Neutrophil (primary cell): Measurements from ENCODE around the gene KIF11.
"Not testable (repeated sequence)": the region's sequence is repeated elsewhere in the genome, so short reads cannot be mapped to it uniquely, and the experiment has no call there.

Experiments used
- H3K27ac ChIP-seq: fragments of 200-600 bp; sonication (generic); 2 replicates; pipeline ENCODE4 v1.5.1; 2016; ENCODE audit warnings: mild to moderate bottlenecking, moderate library complexity
- H3K27me3 ChIP-seq: fragments of 200-600 bp; sonication (generic); 2 replicates; pipeline ENCODE4 v1.6.0; 2016; ENCODE audit warnings: mild to moderate bottlenecking
- H3K36me3 ChIP-seq: fragments of 200-600 bp; sonication (generic); 2 replicates; pipeline ENCODE4 v1.5.1; 2017
- H3K4me1 ChIP-seq, 2 experiments: fragments of 200-600 bp in 1 of 2; sonication (generic) in 1 of 2; 1 replicate in 1 of 2; 2 replicates in 1 of 2; pipeline versions ENCODE4 v1.5.1 to v1.6.1; 2013 to 2016; ENCODE audit warnings: low read depth in 1 of 2, low read length in 1 of 2, mild to moderate bottlenecking in 1 of 2, moderate library complexity in 1 of 2; ENCODE audit not compliant: control insufficient read depth in 1 of 2, insufficient read depth in 1 of 2
- H3K4me3 ChIP-seq, 2 experiments: fragments of 200-600 bp in 1 of 2; sonication (generic) in 1 of 2; 1 replicate in 1 of 2; 2 replicates in 1 of 2; pipeline ENCODE4 v1.5.1; 2013 to 2016; ENCODE audit warnings: low read depth in 1 of 2, low read length in 1 of 2, mild to moderate bottlenecking in 1 of 2, moderate library complexity in 1 of 2
- H3K9me3 ChIP-seq: fragments of 200-600 bp; sonication (generic); 2 replicates; pipeline ENCODE4 v1.5.1; 2016
- TF ChIP-seq, protein P1 (sequence below): fragments of 200-600 bp; sonication (generic); IDR thresholded peaks from 2 replicates; pipeline ENCODE4 v1.5.1; 2016; ENCODE audit warnings: antibody characterized with exemption

Gene KIF11

DNA sequence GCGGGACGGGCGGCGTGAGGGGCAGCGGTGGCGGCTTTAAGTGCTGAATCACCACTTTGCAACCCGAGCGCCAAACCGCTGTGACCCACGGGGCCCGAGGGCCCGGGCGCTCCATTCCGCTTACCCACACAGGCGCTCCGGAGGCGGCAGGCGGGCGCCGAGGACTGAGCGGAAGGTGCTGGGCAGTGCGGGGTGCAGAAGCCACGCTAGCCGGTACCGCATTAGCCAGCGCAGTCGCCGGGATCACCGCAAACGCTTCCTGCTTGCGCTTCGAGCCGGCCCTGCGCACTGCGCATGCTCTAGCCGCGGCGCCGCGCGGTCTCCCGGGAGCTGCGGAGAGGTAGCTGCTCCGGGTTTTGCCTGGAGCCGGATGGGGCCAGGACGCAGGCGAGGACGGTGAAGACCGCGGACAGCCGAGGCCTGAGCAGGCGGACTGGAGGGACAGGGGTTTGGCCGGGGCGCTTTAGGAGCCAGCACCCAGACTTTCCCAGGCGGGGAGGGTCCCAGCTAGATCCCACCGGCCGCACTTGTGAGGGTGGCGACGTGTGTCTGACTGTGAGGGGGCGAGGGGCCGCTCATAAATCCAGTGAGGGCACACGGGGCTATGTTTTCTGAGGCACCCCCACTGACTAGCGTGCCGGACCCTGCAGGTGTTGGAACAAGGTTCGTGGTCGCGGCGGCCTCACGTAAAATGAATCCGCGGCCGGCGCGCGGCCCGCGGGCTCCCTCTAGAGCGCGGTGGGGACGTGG is 19.0 kb upstream of the KIF11 start, which contains the start of gene IDE:
Gene IDE (minus strand): TSS at position 296 of the 750 bp plus-strand sequence. CDS start 74 bp downstream, at position 222.
- Histone ChIP-seq H3K9me3 (no peaks in the 10 kb centered on the region), H3K27ac (peak within 1 kb of the TSS; percentile 75), H3K27me3 (no peaks in the 10 kb centered on the region), H3K4me3 (peak within 1 kb of the TSS; percentile 87 to 95), H3K36me3 (no peaks in the 10 kb centered on the region), H3K4me1 (peaks cover 29 to 38% of the 10 kb centered on the region in 2 experiments)
- TF ChIP-seq, protein P1, sequence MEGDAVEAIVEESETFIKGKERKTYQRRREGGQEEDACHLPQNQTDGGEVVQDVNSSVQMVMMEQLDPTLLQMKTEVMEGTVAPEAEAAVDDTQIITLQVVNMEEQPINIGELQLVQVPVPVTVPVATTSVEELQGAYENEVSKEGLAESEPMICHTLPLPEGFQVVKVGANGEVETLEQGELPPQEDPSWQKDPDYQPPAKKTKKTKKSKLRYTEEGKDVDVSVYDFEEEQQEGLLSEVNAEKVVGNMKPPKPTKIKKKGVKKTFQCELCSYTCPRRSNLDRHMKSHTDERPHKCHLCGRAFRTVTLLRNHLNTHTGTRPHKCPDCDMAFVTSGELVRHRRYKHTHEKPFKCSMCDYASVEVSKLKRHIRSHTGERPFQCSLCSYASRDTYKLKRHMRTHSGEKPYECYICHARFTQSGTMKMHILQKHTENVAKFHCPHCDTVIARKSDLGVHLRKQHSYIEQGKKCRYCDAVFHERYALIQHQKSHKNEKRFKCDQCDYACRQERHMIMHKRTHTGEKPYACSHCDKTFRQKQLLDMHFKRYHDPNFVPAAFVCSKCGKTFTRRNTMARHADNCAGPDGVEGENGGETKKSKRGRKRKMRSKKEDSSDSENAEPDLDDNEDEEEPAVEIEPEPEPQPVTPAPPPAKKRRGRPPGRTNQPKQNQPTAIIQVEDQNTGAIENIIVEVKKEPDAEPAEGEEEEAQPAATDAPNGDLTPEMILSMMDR: peak; percentile 76

DNA sequence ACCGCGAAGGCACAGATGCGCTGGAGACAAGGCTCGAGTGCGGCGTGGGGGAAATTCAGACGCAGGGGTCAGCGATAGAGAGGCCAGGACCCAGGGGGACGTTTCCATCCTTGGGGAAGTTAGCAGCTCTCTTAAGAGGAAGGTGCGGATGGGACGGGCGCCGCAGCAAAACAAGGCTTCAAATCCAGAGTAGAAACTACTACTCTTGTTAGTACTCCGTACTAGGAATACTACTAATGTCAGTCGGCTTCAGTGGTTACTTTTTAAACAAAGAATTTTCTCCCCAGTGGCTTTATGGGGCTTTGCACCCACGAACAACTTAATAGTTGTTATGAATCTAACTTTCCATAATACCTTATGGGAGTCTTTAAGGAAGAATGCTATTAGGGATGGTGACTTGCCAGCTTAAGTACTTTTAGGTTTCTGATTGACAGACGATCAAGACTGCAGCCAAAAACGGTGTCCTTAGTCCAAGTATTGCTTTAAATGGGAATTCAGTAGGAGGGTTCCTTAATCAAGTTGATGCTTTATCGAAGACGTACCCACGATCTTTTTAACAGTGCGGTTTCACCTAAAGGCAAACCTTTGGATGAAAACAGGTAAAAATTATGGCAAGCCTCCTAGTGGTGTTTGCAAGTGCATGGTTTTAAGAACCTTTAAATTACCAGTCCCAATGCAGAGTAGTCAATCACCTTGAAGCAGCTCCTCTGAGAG is 18.2 kb upstream of the KIF11 start:
- Histone ChIP-seq H3K9me3 (no peaks in the 10 kb centered on the region), H3K4me1 (peaks cover 29 to 38% of the 10 kb centered on the region in 2 experiments), H3K4me3 (peak overlapping the region; percentile 87 to 95), H3K27me3 (no peaks in the 10 kb centered on the region), H3K27ac (peak overlapping the region; percentile 75), H3K36me3 (no peaks in the 10 kb centered on the region)
- TF ChIP-seq, protein P1: no peak

GRCh38 chr10:92575961-92576360 is 17.0 kb upstream of the KIF11 start:
- Histone ChIP-seq H3K27me3 (no peaks in the 10 kb centered on the region), H3K36me3 (no peaks in the 10 kb centered on the region), H3K27ac (peak overlapping the region; percentile 74), H3K4me3 (no peak overlapping the region), H3K9me3 (no peaks in the 10 kb centered on the region), H3K4me1 (peaks cover 32 to 38% of the 10 kb centered on the region in 2 experiments)
- TF ChIP-seq, protein P1: peak; percentile 14

- not testable (repeated sequence) for H3K27me3 ChIP-seq, H3K9me3 ChIP-seq, H3K4me1 ChIP-seq, H3K36me3 ChIP-seq, H3K27ac ChIP-seq, H3K4me3 ChIP-seq
These were observed 10.6 kb upstream of the KIF11 start for GRCh38 chr10:92582347-92582746.

DNA sequence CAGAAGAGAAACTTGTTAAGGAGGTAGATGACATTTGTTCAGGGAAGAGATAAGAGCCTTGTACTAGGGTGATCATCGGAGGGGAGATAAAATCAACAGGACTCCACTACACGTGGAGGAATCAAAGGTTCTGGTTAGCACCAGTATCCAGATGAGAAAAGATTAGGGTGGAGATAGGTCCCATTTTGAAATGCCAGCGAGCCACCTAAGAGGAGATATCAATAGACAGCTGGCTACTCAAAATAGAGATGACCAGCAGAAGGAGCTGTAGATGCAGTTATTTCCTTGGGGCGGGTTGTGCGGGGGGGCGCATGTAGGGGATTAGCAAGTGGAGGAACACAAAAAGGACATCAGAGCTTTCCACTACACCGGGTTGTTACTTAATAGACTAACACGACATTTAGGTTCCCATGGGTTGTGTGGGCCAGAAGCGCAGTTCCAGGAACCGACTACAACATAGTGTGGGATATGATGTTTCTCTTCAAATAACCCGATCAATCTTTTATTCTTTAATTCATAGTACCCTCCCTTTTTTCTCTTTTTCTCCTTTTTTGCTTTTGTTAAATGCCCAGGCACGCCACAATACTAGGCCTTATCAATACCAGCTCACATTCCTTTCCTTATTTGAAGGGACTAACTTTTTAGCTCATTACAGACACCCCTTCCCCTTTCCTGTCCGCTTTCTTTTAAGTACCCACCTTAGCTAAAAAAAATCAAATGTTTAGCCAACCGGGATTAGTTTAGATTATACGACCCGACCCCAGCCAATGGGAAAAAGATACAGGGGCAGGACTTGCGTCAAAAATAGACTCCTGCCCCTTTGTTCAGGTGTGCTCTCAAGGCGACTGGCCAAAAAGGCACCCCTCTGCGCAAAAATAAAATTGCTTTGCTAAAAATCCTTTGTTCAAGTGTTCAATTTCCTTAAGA is 2.0 kb upstream of the KIF11 start:
- TF ChIP-seq, protein P1: no peak

More for the DNA sequence above, 2.0 kb upstream of the KIF11 start:
- H3K9me3 ChIP-seq: no peaks in the 10 kb centered on the region
- H3K4me1 ChIP-seq: peaks cover 46 to 49% of the 10 kb centered on the region in 2 experiments
- H3K27ac ChIP-seq: peak overlapping the region; percentile 85
- H3K27me3 ChIP-seq: no peaks in the 10 kb centered on the region
- H3K4me3 ChIP-seq: peak overlapping the region; percentile 71 to 92
- H3K36me3 ChIP-seq: no peaks in the 10 kb centered on the region
